ENCODE results near the gene RPTOR.

DNA sequence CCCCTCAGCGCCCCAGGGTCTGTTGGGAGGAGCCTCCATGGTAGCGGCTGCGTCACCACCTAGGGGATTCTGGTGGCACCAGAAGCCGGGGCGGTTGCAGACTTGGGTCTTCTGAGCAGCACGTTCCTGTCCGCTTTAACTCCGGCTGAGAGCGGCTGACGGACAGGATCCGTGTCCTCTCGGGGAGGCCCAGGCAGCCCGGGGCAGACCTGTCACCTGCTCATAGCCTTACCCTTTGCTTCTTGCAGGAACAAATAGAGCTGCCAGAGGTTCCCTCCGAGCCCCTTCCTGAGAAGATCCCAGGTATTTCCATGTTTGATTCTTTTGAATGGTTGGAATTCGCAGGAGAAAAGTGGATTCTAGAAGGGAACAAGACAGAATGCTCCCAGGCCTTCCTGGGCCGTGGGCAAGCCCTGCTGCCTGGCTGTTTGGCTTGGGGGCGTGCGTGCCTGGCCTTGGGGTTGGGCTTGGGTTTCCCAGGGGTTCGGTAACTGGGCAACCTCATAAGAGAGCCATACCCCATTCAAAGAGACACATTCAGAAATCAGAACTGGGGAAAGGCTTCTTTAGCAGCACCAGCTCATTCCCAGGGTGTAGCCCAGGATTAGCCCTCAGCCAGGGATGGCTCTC lies 453.6 kb downstream of the RPTOR start:
- TF ChIP-seq, protein P1, sequence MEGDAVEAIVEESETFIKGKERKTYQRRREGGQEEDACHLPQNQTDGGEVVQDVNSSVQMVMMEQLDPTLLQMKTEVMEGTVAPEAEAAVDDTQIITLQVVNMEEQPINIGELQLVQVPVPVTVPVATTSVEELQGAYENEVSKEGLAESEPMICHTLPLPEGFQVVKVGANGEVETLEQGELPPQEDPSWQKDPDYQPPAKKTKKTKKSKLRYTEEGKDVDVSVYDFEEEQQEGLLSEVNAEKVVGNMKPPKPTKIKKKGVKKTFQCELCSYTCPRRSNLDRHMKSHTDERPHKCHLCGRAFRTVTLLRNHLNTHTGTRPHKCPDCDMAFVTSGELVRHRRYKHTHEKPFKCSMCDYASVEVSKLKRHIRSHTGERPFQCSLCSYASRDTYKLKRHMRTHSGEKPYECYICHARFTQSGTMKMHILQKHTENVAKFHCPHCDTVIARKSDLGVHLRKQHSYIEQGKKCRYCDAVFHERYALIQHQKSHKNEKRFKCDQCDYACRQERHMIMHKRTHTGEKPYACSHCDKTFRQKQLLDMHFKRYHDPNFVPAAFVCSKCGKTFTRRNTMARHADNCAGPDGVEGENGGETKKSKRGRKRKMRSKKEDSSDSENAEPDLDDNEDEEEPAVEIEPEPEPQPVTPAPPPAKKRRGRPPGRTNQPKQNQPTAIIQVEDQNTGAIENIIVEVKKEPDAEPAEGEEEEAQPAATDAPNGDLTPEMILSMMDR (IDR thresholded peaks at IDR 0.05; ENCODE audit: extremely low read depth in 1 of 2, insufficient read depth in 1 of 2, low read depth in 1 of 2, low read length in 2 of 2), result no peak
- TF ChIP-seq POLR2A (IDR thresholded peaks at IDR 0.05; ENCODE audit: low read depth, low read length) (no peak), MYC (IDR thresholded peaks at IDR 0.05; ENCODE audit: low read depth, low read length) (no peak)
- TF ChIP-seq, protein P2, sequence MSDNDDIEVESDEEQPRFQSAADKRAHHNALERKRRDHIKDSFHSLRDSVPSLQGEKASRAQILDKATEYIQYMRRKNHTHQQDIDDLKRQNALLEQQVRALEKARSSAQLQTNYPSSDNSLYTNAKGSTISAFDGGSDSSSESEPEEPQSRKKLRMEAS (IDR thresholded peaks at IDR 0.05; ENCODE audit: insufficient read depth, insufficient read length), result no peak

Measured in endothelial cell of umbilical vein (primary cell).